GM18520 (cell line): ENCODE measurements around the gene RNF126.
"Not testable (repeated sequence)": the region's sequence is repeated elsewhere in the genome, so short reads cannot be mapped to it uniquely, and the experiment has no call there.

ENCODE experiments used
- ATAC-seq: cut with Tn5 transposase; IDR thresholded peaks from one replicate; pipeline ENCODE4 v1.9.1; 2021; ENCODE audit not compliant: unreplicated experiment

The RNF126 gene

GRCh38 chr19:629961-630714 is 32.9 kb downstream of the RNF126 start:
- ATAC-seq: no peak

GRCh38 chr19:629515-629914 is 33.5 kb downstream of the RNF126 start:
- ATAC-seq: not testable (repeated sequence)

GRCh38 chr19:628168-628567 is 34.8 kb downstream of the RNF126 start:
- no peak for ATAC-seq

- ATAC-seq: not testable (repeated sequence)
Observed at GRCh38 chr19:626566-626965, 36.4 kb downstream of the RNF126 start.

- no peak for ATAC-seq
Observed at GRCh38 chr19:625257-625656, 37.8 kb downstream of the RNF126 start.

GRCh38 chr19:624433-625109 is 38.4 kb downstream of the RNF126 start:
- no peak for ATAC-seq

- ATAC-seq: no peak
Observed at GRCh38 chr19:623974-624373, 39.0 kb downstream of the RNF126 start.

GRCh38 chr19:623175-623916 is 39.7 kb downstream of the RNF126 start:
- no peak for ATAC-seq

- ATAC-seq: no peak
Observed at GRCh38 chr19:622666-623065, 40.3 kb downstream of the RNF126 start.

GRCh38 chr19:621819-622218 is 41.2 kb downstream of the RNF126 start:
- no peak for ATAC-seq

GRCh38 chr19:621191-621590 is 41.8 kb downstream of the RNF126 start:
- ATAC-seq: not testable (repeated sequence)

GRCh38 chr19:620166-620862 is 42.7 kb downstream of the RNF126 start:
- ATAC-seq: no peak

GRCh38 chr19:619286-620002 is 43.6 kb downstream of the RNF126 start:
- ATAC-seq: no peak

- no peak for ATAC-seq
Observed at GRCh38 chr19:618674-619285, 44.2 kb downstream of the RNF126 start.

GRCh38 chr19:618247-618619 is 44.8 kb downstream of the RNF126 start:
- ATAC-seq: no peak

GRCh38 chr19:617551-618246 is 45.3 kb downstream of the RNF126 start:
- no peak for ATAC-seq

GRCh38 chr19:616747-617526 is 46.1 kb downstream of the RNF126 start:
- no peak for ATAC-seq

GRCh38 chr19:616062-616700 is 46.8 kb downstream of the RNF126 start:
- ATAC-seq: no peak
